H1 (cell line): Measurements from ENCODE around the gene MCTS1. TPM values are rescaled to one million over a fixed set of nuclear protein-coding genes. Genes with fewer than 3 reads are reported as not detected.

Source experiments
- CTCF ChIA-PET: fragments of 300-600 bp; sonication (Branson Sonifier 250); formaldehyde crosslinking; loops from one replicate; lab custom pipeline; 2021; ENCODE audit not compliant: partially characterized antibody; lab: Charles Lee
- POLR2A ChIA-PET: fragments of 300-600 bp; sonication (Branson Sonifier 250); formaldehyde crosslinking; loops from one replicate; lab custom pipeline; 2021; ENCODE audit warnings: inconsistent platforms; ENCODE audit not compliant: partially characterized antibody; lab: Charles Lee
- DNase-seq, 2 experiments: peaks; one replicate each; pipeline versions ENCODE4 v3.0.0 to v3.0.0-alpha.2; 2010 to 2022; ENCODE audit warnings: low spot score in 2 of 2, low read depth in 1 of 2, mixed read lengths in 1 of 2
- FAIRE-seq: peaks from 2 replicates; lab custom pipeline; 2011; peaks lifted over from hg19 to GRCh38; lab: Jason Lieb, UNC
- H2AFZ ChIP-seq: 2 replicates; pipeline ENCODE4 v1.8.1; 2012; ENCODE audit warnings: low read length, inconsistent platforms
- H2AK5ac ChIP-seq: 2 replicates; pipeline ENCODE4 v1.6.1; 2013; ENCODE audit warnings: low read depth, low read length
- H2BK120ac ChIP-seq: replicated peaks from 2 replicates; pipeline ENCODE3; 2013; ENCODE audit warnings: low read depth, low read length, inconsistent platforms
- H2BK12ac ChIP-seq: 2 replicates; pipeline ENCODE4 v1.6.1; 2013; ENCODE audit warnings: low read depth, low read length
- H2BK15ac ChIP-seq: 2 replicates; pipeline ENCODE4 v1.6.1; 2013; ENCODE audit warnings: low read length
- H2BK20ac ChIP-seq: 2 replicates; pipeline ENCODE4 v1.6.1; 2013; ENCODE audit warnings: low read length
- H2BK5ac ChIP-seq: 2 replicates; pipeline ENCODE4 v1.6.1; 2013; ENCODE audit warnings: low read depth, low read length
- H3K14ac ChIP-seq: 2 replicates; pipeline ENCODE4 v1.6.1; 2013; ENCODE audit warnings: inconsistent platforms; ENCODE audit not compliant: insufficient read length
- H3K18ac ChIP-seq: 2 replicates; pipeline ENCODE4 v1.6.1; 2013; ENCODE audit warnings: low read length; ENCODE audit errors: extremely low read depth
- H3K23ac ChIP-seq: 2 replicates; pipeline ENCODE4 v1.6.1; 2013; ENCODE audit warnings: inconsistent platforms; ENCODE audit not compliant: insufficient read length
- H3K23me2 ChIP-seq: 2 replicates; pipeline ENCODE4 v1.6.1; 2013; ENCODE audit warnings: low read depth, low read length
- H3K27ac ChIP-seq: 2 replicates; pipeline ENCODE4 v1.6.1; 2011; ENCODE audit warnings: low read depth, low read length, inconsistent platforms
- H3K27me3 ChIP-seq, 4 experiments: replicated peaks in 1 of 4; 1 replicate in 1 of 4; 2 replicates in 3 of 4; pipeline versions ENCODE4 v1.6.1 to v1.8.1; 2011 to 2013; ENCODE audit warnings: low read length in 3 of 4, mild to moderate bottlenecking in 3 of 4, inconsistent platforms in 2 of 4, mixed read lengths in 2 of 4, moderate library complexity in 1 of 4; ENCODE audit not compliant: control insufficient read depth in 3 of 4, insufficient read depth in 3 of 4; ENCODE audit errors: extremely low read depth in 1 of 4
- H3K36me3 ChIP-seq, 4 experiments: 2 replicates each; pipeline versions ENCODE4 v1.6.1 to v1.8.1; 2011 to 2013; ENCODE audit warnings: mild to moderate bottlenecking in 4 of 4, low read length in 3 of 4, moderate library complexity in 2 of 4, control low read depth in 1 of 4, inconsistent platforms in 1 of 4; ENCODE audit not compliant: insufficient read depth in 4 of 4, control insufficient read depth in 2 of 4
- H3K4ac ChIP-seq: replicated peaks from 2 replicates; pipeline ENCODE3; 2013; ENCODE audit warnings: low read length, low read depth, mixed read lengths, inconsistent platforms; ENCODE audit not compliant: insufficient read length
- H3K4me1 ChIP-seq, 4 experiments: replicated peaks in 1 of 4; 1 replicate in 1 of 4; 2 replicates in 3 of 4; pipeline versions ENCODE4 v1.6.1 to v1.8.1; 2011 to 2013; ENCODE audit warnings: low read length in 3 of 4, inconsistent platforms in 2 of 4, mixed read lengths in 1 of 4; ENCODE audit not compliant: insufficient read depth in 4 of 4, control insufficient read depth in 3 of 4
- H3K4me2 ChIP-seq, 2 experiments: 2 replicates each; pipeline versions ENCODE4 v1.6.1 to v1.8.1; 2011 to 2013; ENCODE audit warnings: low read depth in 2 of 2, low read length in 2 of 2, control low read depth in 1 of 2, inconsistent platforms in 1 of 2, mild to moderate bottlenecking in 1 of 2; ENCODE audit not compliant: insufficient read depth in 1 of 2
- H3K4me3 ChIP-seq, 4 experiments: fragments of 200-600, 300-600 bp in 1 of 4; sonication (generic), shearing (Covaris generic), sonication (Bioruptor Twin) in 1 of 4; 2 replicates each; pipeline versions ENCODE4 v1.5.1 to v1.8.1; 2011 to 2016; ENCODE audit warnings: low read length in 4 of 4, low read depth in 3 of 4, control low read depth in 2 of 4, inconsistent platforms in 2 of 4, mild to moderate bottlenecking in 2 of 4, mixed read lengths in 1 of 4, moderate library complexity in 1 of 4; ENCODE audit not compliant: insufficient read depth in 2 of 4; ENCODE audit errors: extremely low read depth in 1 of 4
- H3K56ac ChIP-seq: replicated peaks from 2 replicates; pipeline ENCODE3; 2013; ENCODE audit warnings: low read depth, mild to moderate bottlenecking, mixed read lengths, low read length, inconsistent platforms; ENCODE audit not compliant: insufficient read length
- H3K79me1 ChIP-seq: 2 replicates; pipeline ENCODE4 v1.6.1; 2013; ENCODE audit warnings: low read depth, low read length, control low read depth
- H3K79me2 ChIP-seq, 2 experiments: 2 replicates each; pipeline versions ENCODE4 v1.6.1 to v1.8.1; 2012 to 2013; ENCODE audit warnings: low read length in 2 of 2, mild to moderate bottlenecking in 2 of 2, inconsistent platforms in 1 of 2; ENCODE audit not compliant: insufficient read depth in 2 of 2, control insufficient read depth in 1 of 2
- H3K9ac ChIP-seq, 4 experiments: replicated peaks in 1 of 4; 1 replicate in 1 of 4; 2 replicates in 3 of 4; pipeline versions ENCODE4 v1.6.1 to v1.8.1; 2011 to 2013; ENCODE audit warnings: low read depth in 3 of 4, low read length in 3 of 4, control low read depth in 2 of 4, mild to moderate bottlenecking in 2 of 4, moderate library complexity in 2 of 4, inconsistent platforms in 1 of 4; ENCODE audit errors: extremely low read depth in 1 of 4
- H3K9me3 ChIP-seq, 2 experiments: 2 replicates each; pipeline versions ENCODE4 v1.6.1 to v1.8.1; 2012 to 2013; ENCODE audit warnings: mild to moderate bottlenecking in 2 of 2, moderate library complexity in 2 of 2, control low read depth in 1 of 2, inconsistent platforms in 1 of 2, low read depth in 1 of 2, low read length in 1 of 2, mixed read lengths in 1 of 2; ENCODE audit not compliant: insufficient read depth in 2 of 2
- H4K20me1 ChIP-seq, 2 experiments: replicated peaks in 1 of 2; 2 replicates each; pipeline versions ENCODE3 to v1.8.1; 2011 to 2013; ENCODE audit warnings: inconsistent platforms in 2 of 2, low read length in 2 of 2, mild to moderate bottlenecking in 1 of 2; ENCODE audit not compliant: insufficient read depth in 2 of 2, control insufficient read depth in 1 of 2
- H4K5ac ChIP-seq: 2 replicates; pipeline ENCODE4 v1.6.1; 2013; ENCODE audit warnings: low read length, low read depth, mixed read lengths, inconsistent platforms; ENCODE audit not compliant: insufficient read length
- H4K8ac ChIP-seq: 2 replicates; pipeline ENCODE4 v1.8.0; 2013; ENCODE audit warnings: mild to moderate bottlenecking, moderate library complexity, low read length, inconsistent platforms; ENCODE audit not compliant: insufficient read depth; ENCODE audit errors: extremely low read depth
- H4K91ac ChIP-seq: replicated peaks from 2 replicates; pipeline ENCODE3; 2013; ENCODE audit warnings: low read length, mixed read lengths, inconsistent platforms; ENCODE audit not compliant: insufficient read length
- RFX5 ChIP-seq: IDR thresholded peaks from 2 replicates; pipeline ENCODE4 v1.6.1; 2011; ENCODE audit warnings: low read depth, low read length, improper control_type of control experiment, borderline replicate concordance
- WGBS, 2 experiments: shearing (Covaris generic) in 1 of 2; methylation state at CpG; one replicate each; pipeline versions ENCODE4 v1.1.6 to v1.1.7; 2013 to 2015; ENCODE audit warnings: low lambda C conversion rate in 2 of 2, mixed read lengths in 2 of 2, inconsistent platforms in 1 of 2, low coverage in 1 of 2, missing lambda C conversion rate in 1 of 2; ENCODE audit not compliant: insufficient replicate concordance in 2 of 2, insufficient coverage in 1 of 2, insufficient read length in 1 of 2; ENCODE audit errors: extremely low coverage in 1 of 2, missing lambda C conversion rate in 1 of 2; 5-methylcytosine and 5-hydroxymethylcytosine counted together
- polyA plus RNA-seq, 7 experiments: library from polyadenylated mRNA; depleted of rRNA in 3 of 7; stranded (reverse) in 5 of 7; unstranded in 2 of 7; fragments of >200 nt in 5 of 7; fragments of 200-250 nt in 2 of 7; gene quantifications; 1 replicate in 5 of 7; 2 replicates in 1 of 7; 4 replicates in 1 of 7; pipeline versions ENCODE4 v1.2.1 to v1.2.3, GENCODE V29; 2011 to 2013; ENCODE audit warnings: missing spikeins in 2 of 7, mixed read lengths in 2 of 7
- total RNA-seq: library from RNA; stranded (reverse); fragmentation: NEBNext Ultra II Directional; extraction: Animal tissue kit (Norgen Biotek cat#: 25700); gene quantifications from 2 replicates; pipeline ENCODE4 v1.2.1, GENCODE V29; 2021

The MCTS1 gene
- total and polyA plus RNA-seq, 2 of the 8 experiments (the other 6 are each of a cell fraction or from before 2014, with no cell fraction given): 19.2 to 31.6 TPM

- Histone ChIP-seq H3K9ac (no peak overlapping the region), H3K36me3 (no peaks in the 10 kb centered on the region; a peak in 1 of 8 replicates), H3K79me1 (no peaks in the 10 kb centered on the region), H2BK15ac (no peak overlapping the region), H4K5ac (no peak overlapping the region), H3K56ac (no peak overlapping the region), H3K14ac (no peak overlapping the region), H2BK20ac (no peak overlapping the region), H3K4me1 (no peaks in the 10 kb centered on the region), H2AFZ (no peak overlapping the region)
- no peak for DNase-seq
- WGBS, 2 experiments: 100% methylated on average over 1 of the region's 2 CpGs; no CpG with 5 or more reads in 1 of the 2 experiments
- CTCF ChIA-PET: interaction anchor here (0.5 kb wide), 1 partner anchor 150 kb away, joined by 3 read pairs; no protein-coding TSS in a partner anchor
- no peak for TF ChIP-seq RFX5
- TF ChIP-seq, all 59 proteins: peak for 0
- H3K23ac ChIP-seq: no peak overlapping the region
- no peak overlapping the region for H3K4ac ChIP-seq
- H3K27ac ChIP-seq: no peak overlapping the region
- no peaks in the 10 kb centered on the region for H3K9me3 ChIP-seq
- 0 out of 2 replicates have a peak, but pooled peaks cover 2% of the 10 kb centered on the region for H3K23me2 ChIP-seq
- no peak overlapping the region for H4K8ac ChIP-seq
- no peak overlapping the region for H3K4me2 ChIP-seq
- H3K4me3 ChIP-seq: no peak overlapping the region
- no peak overlapping the region for H2AK5ac ChIP-seq
- H3K18ac ChIP-seq: no peak overlapping the region
- POLR2A ChIA-PET: interaction anchor here (1.1 kb wide), 1 partner anchor 65 kb away, joined by 4 read pairs; the partner anchor contains the start of gene CUL4B
- H3K79me2 ChIP-seq: peaks cover 0 to 3% of the 10 kb centered on the region in 2 experiments; a peak in 1 of 4 replicates
- no peak overlapping the region for H2BK5ac ChIP-seq
- H2BK120ac ChIP-seq: no peak overlapping the region
- no peaks in the 10 kb centered on the region for H4K20me1 ChIP-seq
- H2BK12ac ChIP-seq: no peak overlapping the region
- H3K27me3 ChIP-seq: no peaks in the 10 kb centered on the region
- no peak overlapping the region for H4K91ac ChIP-seq
- no peak for FAIRE-seq
These were observed 21.5 kb downstream of the MCTS1 start for GRCh38 chrX:120625371-120625770.
